ENCODE measurements around the gene LIPA. TPM values are rescaled to one million over a fixed set of nuclear protein-coding genes. Genes with fewer than 3 reads are reported as not detected.

The LIPA gene
- total and polyA plus RNA-seq, 2 of the 4 experiments (the other 2 are of a cell fraction): 23.1 to 31.9 TPM

- no peak for TF ChIP-seq CTCF (conservative IDR thresholded peaks at IDR 0.05; ENCODE audit: low read depth, low read length)
These were observed 45.0 kb downstream of the LIPA start (continued) for GRCh38 chr10:89206402-89207180.

GRCh38 chr10:89204621-89205185, 46.9 kb downstream of the LIPA start:
- dilution Hi-C loops (cut with HindIII; ENCODE audit: low sequenced_read_pairs, unreplicated experiment) (loop anchor here (25.0 kb wide), 1 partner anchor 192 kb away; no protein-coding TSS in a partner anchor), in situ Hi-C loops (cut with MboI; ENCODE audit: low sequenced_read_pairs) (no loop called here), intact Hi-C loops (cut with micrococcal nuclease) (loop anchor here (5.0 kb wide), 2 partner anchors 52 to 87 kb away; no protein-coding TSS in a partner anchor)
- Histone ChIP-seq H2AK9ac (replicated peaks; ENCODE audit: low read depth, low read length, poor library complexity) (no peak overlapping the region), H3K79me1 (ENCODE audit: low read depth in 1 of 2, low read length in 2 of 2) (no peaks in the 10 kb centered on the region), H3K9ac (ENCODE audit: low read depth, low read length) (no peak overlapping the region), H3K4me1 (ENCODE audit: control insufficient read depth, insufficient read depth, low read length) (peaks cover 26% of the 10 kb centered on the region), H3K9me1 (ENCODE audit: insufficient read depth, low read length) (peaks cover 13% of the 10 kb centered on the region), H3K23ac (ENCODE audit: low read depth, low read length) (no peak overlapping the region), H3K27me3 (ENCODE audit: control insufficient read depth, insufficient read depth, low read length) (peaks cover 6% of the 10 kb centered on the region; the same call in 1 of the 2 replicates), H4K5ac (ENCODE audit: low read depth, low read length) (no peak overlapping the region), H3K56ac (ENCODE audit: extremely low read depth, insufficient read depth, low read length) (no peak overlapping the region), H3K4me2 (ENCODE audit: low read depth, low read length) (no peak overlapping the region), H3K36me3 (ENCODE audit: control insufficient read depth, insufficient read depth, low read length) (no peaks in the 10 kb centered on the region), H4K91ac (ENCODE audit: insufficient read depth, low read depth, low read length) (no peak overlapping the region), H3K9me3 (ENCODE audit: control insufficient read depth, insufficient read depth, low read length) (no peaks in the 10 kb centered on the region), H3K4me3 (ENCODE audit: insufficient read depth, low read depth, low read length) (no peak overlapping the region), H4K8ac (ENCODE audit: low read depth in 2 of 2, low read length in 2 of 2) (no peak overlapping the region), H3K4ac (ENCODE audit: low read depth, low read length) (no peak overlapping the region), H3K27ac (ENCODE audit: insufficient read depth, low read length) (no peak overlapping the region), H3K18ac (ENCODE audit: low read depth, low read length) (no peak overlapping the region), H2AFZ (replicated peaks; ENCODE audit: low read length, poor library complexity) (no peak overlapping the region), H4K20me1 (ENCODE audit: insufficient read depth, low read length) (no peaks in the 10 kb centered on the region), H2AK5ac (ENCODE audit: low read depth, low read length) (peak overlapping the region; percentile 5; the same call in 1 of the 2 replicates), H3K14ac (replicated peaks; ENCODE audit: low read depth, low read length) (no peak overlapping the region), H2BK20ac (ENCODE audit: low read depth, low read length) (no peak overlapping the region; the same call in 1 of the 2 replicates), H2BK15ac (ENCODE audit: low read depth, low read length) (no peak overlapping the region), H2BK120ac (ENCODE audit: low read depth, low read length) (no peak overlapping the region), H2BK5ac (ENCODE audit: low read depth, low read length, poor library complexity, severe bottlenecking) (no peak overlapping the region)
- WGBS, 2 experiments (ENCODE audit: extremely low coverage in 2 of 2, insufficient read length in 1 of 2): 60% methylated on average over 2 of the region's 6 CpGs; no CpG with 5 or more reads in 1 of the 2 experiments
- CTCF ChIA-PET: interaction anchor here (1.0 kb wide), 1 partner anchor 77 kb away, joined by 3 read pairs; no protein-coding TSS in a partner anchor
- no peak for DNase-seq
- no peak for ATAC-seq (ENCODE audit: low read depth)
- no TSS peak for BruUV-seq (replicated peaks)
- POLR2A ChIA-PET (ENCODE audit: unreplicated experiment): no interaction called here
- TF ChIP-seq CEBPB (IDR thresholded peaks at IDR 0.05; ENCODE audit: low read depth, low read length): no peak
- no peak for TF ChIP-seq RAD21 (IDR thresholded peaks at IDR 0.05; ENCODE audit: low read length)
- TF ChIP-seq RCOR1 (IDR thresholded peaks at IDR 0.05; ENCODE audit: insufficient replicate concordance, low read length): no peak
- no peak for TF ChIP-seq MAZ (IDR thresholded peaks at IDR 0.05; ENCODE audit: borderline replicate concordance, low read depth, low read length)
- no peak for TF ChIP-seq FOS (IDR thresholded peaks at IDR 0.05; ENCODE audit: low read depth, low read length)
- no peak for TF ChIP-seq CHD1 (IDR thresholded peaks at IDR 0.05; ENCODE audit: low read depth, low read length)
- no peak for TF ChIP-seq POLR2A (IDR thresholded peaks at IDR 0.05; ENCODE audit: low read depth, low read length)
- no peak for TF ChIP-seq RFX5 (IDR thresholded peaks at IDR 0.05; ENCODE audit: low read depth, low read length)
- TF ChIP-seq ELK1 (IDR thresholded peaks at IDR 0.05; ENCODE audit: borderline replicate concordance, low read depth, low read length): no peak
- TF ChIP-seq USF2 (IDR thresholded peaks at IDR 0.05; ENCODE audit: low read depth, low read length): no peak
- no peak for TF ChIP-seq SMC3 (IDR thresholded peaks at IDR 0.05; ENCODE audit: low read depth, low read length)

All from IMR-90 (cell line).